ENCODE measurements around the gene CDH23.

The CDH23 gene

GRCh38 chr10:71777213-71777985 lies 380.7 kb downstream of the CDH23 start:
- DNase-seq (ENCODE audit: low read depth, low spot score) = no peak
- no peak for TF ChIP-seq CTCF (IDR thresholded peaks at IDR 0.05; ENCODE audit: low read depth, low read length)
- in situ Hi-C loops (cut with HindIII; ENCODE audit: low sequenced_read_pairs) = no loop called here
- no peak overlapping the region for H3K4me3 ChIP-seq (ENCODE audit: low read depth, low read length)

- H3K4me3 ChIP-seq (ENCODE audit: low read depth, low read length) = no peak overlapping the region
- DNase-seq (ENCODE audit: low read depth, low spot score) = no peak
- in situ Hi-C loops (cut with HindIII; ENCODE audit: low sequenced_read_pairs) = no loop called here
- TF ChIP-seq CTCF (IDR thresholded peaks at IDR 0.05; ENCODE audit: low read depth, low read length) = no peak
Measured at GRCh38 chr10:71778071-71778825, 381.5 kb downstream of the CDH23 start.

GRCh38 chr10:71779641-71780040 lies 382.9 kb downstream of the CDH23 start:
- TF ChIP-seq CTCF (IDR thresholded peaks at IDR 0.05; ENCODE audit: low read depth, low read length) = no peak
- DNase-seq (ENCODE audit: low read depth, low spot score) = no peak
- in situ Hi-C loops (cut with HindIII; ENCODE audit: low sequenced_read_pairs) = no loop called here
- H3K4me3 ChIP-seq (ENCODE audit: low read depth, low read length) = no peak overlapping the region

- DNase-seq (ENCODE audit: low read depth, low spot score) = no peak
- in situ Hi-C loops (cut with HindIII; ENCODE audit: low sequenced_read_pairs) = no loop called here
- no peak for TF ChIP-seq CTCF (IDR thresholded peaks at IDR 0.05; ENCODE audit: low read depth, low read length)
- H3K4me3 ChIP-seq (ENCODE audit: low read depth, low read length) = no peak overlapping the region
Measured at GRCh38 chr10:71780156-71780555, 383.4 kb downstream of the CDH23 start.

- DNase-seq (ENCODE audit: low read depth, low spot score) = no peak
- in situ Hi-C loops (cut with HindIII; ENCODE audit: low sequenced_read_pairs) = no loop called here
- TF ChIP-seq CTCF (IDR thresholded peaks at IDR 0.05; ENCODE audit: low read depth, low read length) = no peak
- no peak overlapping the region for H3K4me3 ChIP-seq (ENCODE audit: low read depth, low read length)
Measured at GRCh38 chr10:71780719-71781118, 384.0 kb downstream of the CDH23 start.

GRCh38 chr10:71782221-71782916 lies 385.6 kb downstream of the CDH23 start:
- no peak for DNase-seq (ENCODE audit: low read depth, low spot score)
- TF ChIP-seq CTCF (IDR thresholded peaks at IDR 0.05; ENCODE audit: low read depth, low read length) = no peak
- in situ Hi-C loops (cut with HindIII; ENCODE audit: low sequenced_read_pairs) = no loop called here

More at GRCh38 chr10:71782221-71782916, 385.6 kb downstream of the CDH23 start:
- no peak overlapping the region for H3K4me3 ChIP-seq (ENCODE audit: low read depth, low read length)

Data from astrocyte of the spinal cord (primary cell).